HepG2 (cell line): ENCODE measurements around the gene NEK3. TPM values are rescaled to one million over a fixed set of nuclear protein-coding genes. Genes with fewer than 3 reads are reported as not detected.
A peak's percentile ranks its signal among the peaks of the same experiment; 100 is the strongest.

Experiments used
- GPN1 ChIP-seq: sonication (generic); formaldehyde crosslinking; IDR thresholded peaks from 2 replicates; pipeline ENCODE4 v1.5.1; 2020; ENCODE audit warnings: missing genetic modification reagents, borderline replicate concordance
- GZF1 ChIP-seq: sonication (generic); formaldehyde crosslinking; IDR thresholded peaks from 2 replicates; pipeline ENCODE4 v1.5.1; 2020; ENCODE audit warnings: mild to moderate bottlenecking, missing genetic modification reagents
- HMG20A ChIP-seq: IDR thresholded peaks from 2 replicates; pipeline ENCODE4 v1.6.1; 2016; ENCODE audit warnings: borderline replicate concordance
- MTF2 ChIP-seq: sonication (generic); formaldehyde crosslinking; IDR thresholded peaks from 2 replicates; pipeline ENCODE4 v1.5.0; 2020; ENCODE audit warnings: missing genetic modification reagents, borderline replicate concordance
- NR1H2 ChIP-seq: sonication (generic); formaldehyde crosslinking; IDR thresholded peaks from 2 replicates; pipeline ENCODE4 v1.8.1; 2022; ENCODE audit warnings: low read depth, missing genetic modification reagents, borderline replicate concordance
- PAXIP1 ChIP-seq: sonication (generic); formaldehyde crosslinking; conservative IDR thresholded peaks from 2 replicates; pipeline ENCODE4 v1.4.0; 2020; ENCODE audit warnings: mild to moderate bottlenecking, missing genetic modification reagents, moderate library complexity
- PHF21A ChIP-seq: sonication (generic); formaldehyde crosslinking; IDR thresholded peaks from 2 replicates; pipeline ENCODE4 v1.5.0; 2020; ENCODE audit warnings: mild to moderate bottlenecking, missing genetic modification reagents
- RFX1 ChIP-seq: fragments of 450-650 bp; IDR thresholded peaks from 2 replicates; pipeline ENCODE4 v1.6.1; 2017
- SNAPC4 ChIP-seq: sonication (generic); formaldehyde crosslinking; IDR thresholded peaks from 2 replicates; pipeline ENCODE4 v1.4.0; 2020; ENCODE audit warnings: mild to moderate bottlenecking, missing genetic modification reagents
- TBL1XR1 ChIP-seq: fragments of 150-350 bp; IDR thresholded peaks from 2 replicates; pipeline ENCODE4 v1.6.1; 2014; ENCODE audit warnings: borderline replicate concordance, low read length; ENCODE audit not compliant: partially characterized antibody
- TCF7 ChIP-seq: sonication (generic); IDR thresholded peaks from 2 replicates; pipeline ENCODE4 v1.6.1; 2016; ENCODE audit warnings: antibody characterized with exemption, low read depth
- TOPORS ChIP-seq: sonication (generic); formaldehyde crosslinking; IDR thresholded peaks from 2 replicates; pipeline ENCODE4 v1.8.0; 2023; ENCODE audit warnings: mild to moderate bottlenecking, missing genetic modification reagents
- TRIM24 ChIP-seq: sonication (generic); formaldehyde crosslinking; IDR thresholded peaks from 2 replicates; pipeline ENCODE4 v1.8.0; 2022; ENCODE audit warnings: mild to moderate bottlenecking, missing genetic modification reagents
- XRCC5 ChIP-seq: fragments of 200-400 bp; formaldehyde crosslinking; optimal IDR thresholded peaks from 2 replicates; pipeline ENCODE3; 2017; ENCODE audit warnings: mild to moderate bottlenecking, low read length
- ZBTB3 ChIP-seq: sonication (generic); formaldehyde crosslinking; IDR thresholded peaks from 2 replicates; pipeline ENCODE4 v1.4.0; 2020; ENCODE audit warnings: low read depth, mild to moderate bottlenecking, moderate library complexity, missing genetic modification reagents, borderline replicate concordance
- ZNF281 ChIP-seq: sonication (generic); formaldehyde crosslinking; IDR thresholded peaks from 2 replicates; pipeline ENCODE4 v1.4.0; 2020; ENCODE audit warnings: missing genetic modification reagents, borderline replicate concordance
- ZNF335 ChIP-seq: sonication (generic); formaldehyde crosslinking; IDR thresholded peaks from 2 replicates; pipeline ENCODE4 v1.4.0; 2020; ENCODE audit warnings: missing genetic modification reagents
- ZNF530 ChIP-seq: sonication (generic); formaldehyde crosslinking; IDR thresholded peaks from 2 replicates; pipeline ENCODE4 v1.5.0; 2020; ENCODE audit warnings: low read depth, mild to moderate bottlenecking, missing genetic modification reagents
- ZNF841 ChIP-seq: sonication (generic); formaldehyde crosslinking; IDR thresholded peaks from 2 replicates; pipeline ENCODE4 v1.8.1; 2023; ENCODE audit warnings: missing genetic modification reagents, borderline replicate concordance
- polyA plus RNA-seq, 8 experiments: library from polyadenylated mRNA; depleted of rRNA in 3 of 8; stranded (reverse) in 7 of 8; unstranded in 1 of 8; fragments of >200 nt; fragmentation: Illumina TruSeq in 4 of 8; extraction: Trizol in 4 of 8; gene quantifications; 2 replicates each; pipeline versions ENCODE4 v1.2.1 to v1.2.3, GENCODE V29; 2011 to 2016; ENCODE audit warnings: low read depth in 4 of 8, missing spikeins in 1 of 8, mixed read lengths in 1 of 8; ENCODE audit not compliant: insufficient read depth in 1 of 8
- total RNA-seq, 5 experiments: library from RNA; depleted of rRNA; stranded (reverse); fragments of >200 nt; fragmentation: Illumina TruSeq; extraction: Trizol; gene quantifications; 2 replicates each; pipeline ENCODE4 v1.2.3, GENCODE V29; 2016; ENCODE audit warnings: low read depth in 1 of 5

NEK3 gene
- total and polyA plus RNA-seq, 2 of the 13 experiments (the other 11 are each of a cell fraction or from before 2014, with no cell fraction given): 36.7 to 68.2 TPM

- peak; percentile 41; the same call in 1 of the 2 replicates for TF ChIP-seq GPN1
- no peak; the same call in 1 of the 2 replicates for TF ChIP-seq TCF7
- TF ChIP-seq NR1H2 (CRISPR knock-in tag): no peak
- TF ChIP-seq ZNF281 (CRISPR knock-in tag): peak; percentile 55; the same call in 1 of the 2 replicates
- no peak for TF ChIP-seq ZBTB3 (CRISPR knock-in tag)
- TF ChIP-seq ZNF841: no peak
- no peak for TF ChIP-seq GZF1 (CRISPR knock-in tag)
- TF ChIP-seq PAXIP1 (CRISPR knock-in tag): peak; percentile 63; the same call in 1 of the 2 replicates
- peak; percentile 81; the same call in 1 of the 2 replicates for TF ChIP-seq SNAPC4
- TF ChIP-seq ZNF530 (CRISPR knock-in tag): no peak
- TF ChIP-seq TOPORS: peak; percentile 96
- no peak for TF ChIP-seq TBL1XR1
- TF ChIP-seq HMG20A (CRISPR knock-in tag): peak; percentile 43; the same call in 1 of the 2 replicates
- TF ChIP-seq XRCC5: peak; percentile 99
- TF ChIP-seq MTF2 (CRISPR knock-in tag): peak; percentile 52; the same call in 1 of the 2 replicates
- TF ChIP-seq TRIM24 (CRISPR knock-in tag): no peak
- TF ChIP-seq ZNF335 (CRISPR knock-in tag): peak; percentile 85
- peak; percentile 57; the same call in 1 of the 2 replicates for TF ChIP-seq PHF21A
- TF ChIP-seq RFX1: no peak
Observed at GRCh38 chr13:52194184-52194868, 34.9 kb upstream of the NEK3 start (continued).
